ENCODE results near the gene UGT1A3.

Gene UGT1A3

DNA sequence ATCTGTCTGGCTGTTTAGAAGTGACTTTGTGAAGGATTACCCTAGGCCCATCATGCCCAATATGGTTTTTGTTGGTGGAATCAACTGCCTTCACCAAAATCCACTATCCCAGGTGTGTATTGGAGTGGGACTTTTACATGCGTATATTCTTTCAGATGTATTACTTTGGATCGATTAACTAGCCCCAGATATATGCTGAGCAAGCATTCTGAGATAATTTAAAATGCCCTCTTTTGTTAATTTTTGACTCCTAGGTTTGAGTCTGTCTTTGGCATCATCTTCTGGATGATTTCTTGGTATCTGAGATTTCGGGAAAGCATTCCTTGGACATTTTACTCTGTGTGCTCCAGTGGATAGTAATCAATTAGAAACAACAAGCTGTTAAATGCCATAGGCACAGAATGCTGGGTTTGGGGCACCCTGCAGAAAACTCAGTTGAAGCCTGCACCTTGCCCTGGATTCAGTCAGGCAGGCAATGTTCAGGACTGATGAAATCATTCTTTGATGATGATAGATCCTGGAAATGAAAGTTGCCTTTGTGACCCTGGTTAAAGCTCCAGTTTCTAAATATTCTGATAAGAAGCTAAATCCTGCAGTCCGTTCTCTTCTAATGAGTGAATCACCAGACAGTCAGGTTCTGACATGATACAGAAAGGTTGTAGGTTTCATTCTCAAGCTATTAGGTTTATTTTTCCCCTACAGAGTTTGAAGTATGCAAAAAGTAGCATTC is 32.4 kb downstream of the UGT1A3 start:
- DNase-seq: no peak

DNA sequence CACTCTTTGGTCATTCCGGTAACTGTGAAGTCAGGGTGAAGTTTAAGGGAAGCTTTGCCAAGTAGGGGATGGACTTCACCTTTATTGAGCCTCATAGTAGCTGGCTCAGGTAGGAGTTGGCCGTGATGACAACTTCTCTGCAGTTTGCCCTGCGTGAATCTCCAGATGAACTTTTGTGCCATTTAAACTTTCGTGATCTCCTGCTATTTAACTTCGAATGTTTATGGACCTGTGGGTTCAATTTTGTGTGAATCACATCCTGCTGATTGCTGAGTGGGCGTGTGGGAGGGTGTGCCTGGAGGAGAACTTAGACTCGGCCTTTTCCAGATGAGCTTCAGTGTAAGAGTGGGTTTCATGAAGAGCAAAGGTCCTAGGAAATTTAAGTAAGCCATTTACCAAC is 35.4 kb downstream of the UGT1A3 start:
- no peak for DNase-seq

DNA sequence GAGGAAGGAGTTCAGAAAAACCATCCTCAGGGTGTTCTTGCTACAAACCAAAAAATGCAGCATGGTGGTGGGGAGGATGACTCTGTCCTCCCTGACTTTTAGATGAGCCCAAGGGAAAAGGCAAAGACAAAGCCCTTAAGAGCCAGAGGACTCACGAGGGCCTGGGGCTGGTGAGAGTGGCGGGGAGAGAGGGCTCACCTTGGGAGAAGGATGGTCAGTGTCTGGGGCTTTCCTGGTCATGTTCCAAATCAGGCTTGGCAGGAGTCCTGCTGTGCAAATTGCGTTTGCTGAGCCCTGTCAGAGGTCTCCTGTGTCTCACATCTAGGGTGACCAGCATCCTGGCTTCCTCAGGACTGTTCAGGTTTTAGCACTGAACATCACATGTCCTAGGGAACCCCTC is 35.9 kb downstream of the UGT1A3 start:
- DNase-seq: no peak

DNA sequence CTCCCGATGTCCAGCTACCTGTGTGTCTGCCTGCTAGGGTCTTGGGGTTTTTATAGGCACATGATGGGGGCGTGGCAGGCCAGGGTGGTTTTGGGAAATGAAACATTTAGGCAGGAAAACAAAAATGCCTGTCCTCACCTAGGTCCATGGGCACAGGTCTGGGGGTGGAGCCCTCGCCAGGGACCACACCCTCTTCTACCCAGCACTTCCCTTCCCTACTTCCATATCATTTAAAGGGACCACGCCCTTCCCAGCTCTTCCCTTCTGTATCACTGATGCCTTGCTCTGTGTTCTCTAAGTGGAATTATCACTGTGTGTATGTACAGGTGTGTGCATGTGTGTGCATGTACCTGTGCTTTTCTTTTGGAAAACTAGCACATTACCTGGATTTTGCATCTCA is 37.6 kb downstream of the UGT1A3 start:
- no peak for DNase-seq

DNA sequence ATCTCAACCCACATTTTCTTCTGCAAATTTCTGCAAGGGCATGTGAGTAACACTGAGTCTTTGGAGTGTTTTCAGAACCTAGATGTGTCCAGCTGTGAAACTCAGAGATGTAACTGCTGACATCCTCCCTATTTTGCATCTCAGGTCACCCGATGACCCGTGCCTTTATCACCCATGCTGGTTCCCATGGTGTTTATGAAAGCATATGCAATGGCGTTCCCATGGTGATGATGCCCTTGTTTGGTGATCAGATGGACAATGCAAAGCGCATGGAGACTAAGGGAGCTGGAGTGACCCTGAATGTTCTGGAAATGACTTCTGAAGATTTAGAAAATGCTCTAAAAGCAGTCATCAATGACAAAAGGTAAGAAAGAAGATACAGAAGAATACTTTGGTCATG is 39.2 kb downstream of the UGT1A3 start:
- DNase-seq: no peak

DNA sequence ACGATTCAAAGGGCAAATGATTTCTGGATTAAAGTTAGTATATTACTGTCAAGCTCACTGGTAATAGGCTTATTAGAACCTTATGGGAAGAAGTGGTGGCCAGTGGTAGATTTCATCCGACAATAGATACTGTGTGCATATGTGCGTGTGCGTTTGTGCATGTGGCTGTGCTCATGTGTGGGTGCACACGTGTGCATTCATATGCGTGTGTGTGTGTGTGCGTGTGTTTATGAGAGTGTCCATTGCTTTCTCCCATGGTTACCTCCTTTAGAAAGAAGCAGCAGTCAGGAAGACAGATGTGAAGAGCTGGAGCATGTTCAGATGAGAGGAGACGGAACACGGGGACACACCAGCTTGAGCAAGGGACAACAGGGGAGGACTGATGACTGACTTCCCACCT is 40.4 kb downstream of the UGT1A3 start:
- no peak for DNase-seq

DNA sequence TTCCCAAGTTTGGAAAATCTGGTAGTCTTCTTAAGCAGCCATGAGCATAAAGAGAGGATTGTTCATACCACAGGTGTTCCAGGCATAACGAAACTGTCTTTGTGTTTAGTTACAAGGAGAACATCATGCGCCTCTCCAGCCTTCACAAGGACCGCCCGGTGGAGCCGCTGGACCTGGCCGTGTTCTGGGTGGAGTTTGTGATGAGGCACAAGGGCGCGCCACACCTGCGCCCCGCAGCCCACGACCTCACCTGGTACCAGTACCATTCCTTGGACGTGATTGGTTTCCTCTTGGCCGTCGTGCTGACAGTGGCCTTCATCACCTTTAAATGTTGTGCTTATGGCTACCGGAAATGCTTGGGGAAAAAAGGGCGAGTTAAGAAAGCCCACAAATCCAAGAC is 43.3 kb downstream of the UGT1A3 start:
- DNase-seq: no peak

DNA sequence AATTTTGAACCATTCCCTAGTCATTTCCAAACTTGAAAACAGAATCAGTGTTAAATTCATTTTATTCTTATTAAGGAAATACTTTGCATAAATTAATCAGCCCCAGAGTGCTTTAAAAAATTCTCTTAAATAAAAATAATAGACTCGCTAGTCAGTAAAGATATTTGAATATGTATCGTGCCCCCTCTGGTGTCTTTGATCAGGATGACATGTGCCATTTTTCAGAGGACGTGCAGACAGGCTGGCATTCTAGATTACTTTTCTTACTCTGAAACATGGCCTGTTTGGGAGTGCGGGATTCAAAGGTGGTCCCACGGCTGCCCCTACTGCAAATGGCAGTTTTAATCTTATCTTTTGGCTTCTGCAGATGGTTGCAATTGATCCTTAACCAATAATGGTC is 43.7 kb downstream of the UGT1A3 start:
- DNase-seq: no peak

DNA sequence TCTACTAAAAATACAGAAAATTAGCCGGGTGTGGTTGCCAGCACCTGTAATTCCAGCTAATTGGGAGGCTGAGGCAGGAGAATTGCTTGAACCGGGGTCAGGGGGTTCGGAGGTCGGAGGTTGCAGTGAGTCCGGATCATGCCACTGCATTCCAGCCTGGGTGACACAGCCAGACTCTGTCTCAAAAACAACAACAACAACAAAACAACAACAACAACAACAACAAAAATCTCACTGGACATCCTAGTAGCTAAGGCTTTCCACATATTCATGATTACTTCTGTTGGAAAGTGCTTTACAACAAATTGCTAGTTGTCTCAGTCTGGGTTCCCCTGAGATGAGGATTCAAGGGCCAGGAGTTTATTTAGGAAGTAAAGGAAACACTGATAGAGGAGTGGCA is 45.0 kb downstream of the UGT1A3 start:
- no peak for DNase-seq

DNA sequence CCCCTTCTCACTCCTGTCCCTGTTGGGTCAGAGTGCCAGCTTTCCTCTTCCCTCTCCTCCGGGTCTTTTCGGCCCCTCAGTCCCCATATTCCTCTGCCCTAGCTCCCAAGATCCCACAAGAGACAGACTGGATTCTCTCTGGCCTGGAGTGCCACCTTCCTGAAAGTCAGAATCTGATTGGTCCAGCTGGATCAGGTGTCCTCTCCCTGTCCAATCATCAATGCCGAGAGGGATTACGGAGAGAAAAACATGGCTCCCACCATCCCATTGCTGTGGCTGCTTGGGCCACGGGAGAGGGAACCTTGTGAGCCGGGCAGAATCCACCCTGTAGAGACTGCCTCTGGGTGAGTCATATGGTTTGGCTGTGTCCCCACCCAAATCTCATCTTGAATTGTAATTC is 46.6 kb downstream of the UGT1A3 start:
- DNase-seq: no peak

DNA sequence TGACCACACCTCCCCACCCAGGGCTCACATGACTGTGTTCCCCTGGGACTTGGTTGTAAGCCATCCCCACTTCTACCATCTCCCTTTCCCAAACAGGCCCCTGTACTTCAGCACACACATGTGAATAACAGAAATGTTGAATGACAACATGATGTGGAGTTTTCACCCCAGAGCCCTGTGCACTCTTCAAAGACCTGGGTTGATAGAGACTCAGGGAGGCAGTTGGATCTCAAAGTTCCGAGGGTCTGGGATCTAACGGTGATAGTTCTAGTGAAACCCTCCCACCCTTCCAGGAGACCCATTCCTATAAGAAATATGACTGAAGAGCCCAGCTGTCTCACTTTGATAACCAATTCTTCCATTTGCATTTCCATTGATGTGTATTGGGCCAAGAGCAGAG is 49.2 kb downstream of the UGT1A3 start, which contains the start of gene MROH2A:
Gene MROH2A, plus strand, starts transcription at position 301 of the 400 bp plus-strand sequence. CDS start 1,029 bp downstream, outside the sequence.
- DNase-seq: no peak

DNA sequence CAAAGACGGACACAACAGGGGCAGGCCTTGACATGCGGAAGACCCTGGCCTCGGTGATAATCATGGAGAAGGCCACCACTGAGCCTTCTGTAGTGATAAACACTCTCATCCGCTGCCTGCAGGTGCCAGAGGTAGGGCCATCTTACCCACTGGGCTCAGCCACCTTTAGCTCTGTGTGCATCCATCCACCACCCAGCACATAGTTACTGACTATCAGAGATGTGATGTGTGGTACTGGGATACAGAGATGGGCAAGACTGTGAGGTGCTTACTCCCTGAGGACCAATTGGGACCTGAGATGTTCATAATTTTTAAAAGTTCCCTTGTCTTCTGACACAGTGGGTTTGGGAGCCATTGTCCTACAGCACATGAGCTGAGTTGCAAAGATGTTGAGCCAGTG is 50.9 kb downstream of the UGT1A3 start:
- DNase-seq: no peak

DNA sequence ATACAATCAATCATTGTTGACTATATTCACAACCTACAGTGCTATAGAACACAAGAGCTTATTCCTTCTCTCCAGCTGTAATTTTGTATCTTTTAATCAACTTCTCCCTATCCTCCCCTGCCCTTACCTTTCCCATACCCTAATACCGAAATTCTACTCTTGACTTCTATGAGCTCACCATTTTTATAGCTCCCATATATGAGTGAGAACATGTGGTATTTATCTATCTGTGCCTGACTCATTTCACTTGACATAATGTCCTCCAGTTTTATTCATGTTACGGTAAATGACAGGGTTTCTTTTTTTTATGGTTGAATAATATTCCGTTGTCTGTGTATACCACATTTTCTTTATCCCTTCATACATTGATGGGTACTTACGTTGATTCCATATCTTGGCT is 51.9 kb downstream of the UGT1A3 start:
- DNase-seq: no peak

DNA sequence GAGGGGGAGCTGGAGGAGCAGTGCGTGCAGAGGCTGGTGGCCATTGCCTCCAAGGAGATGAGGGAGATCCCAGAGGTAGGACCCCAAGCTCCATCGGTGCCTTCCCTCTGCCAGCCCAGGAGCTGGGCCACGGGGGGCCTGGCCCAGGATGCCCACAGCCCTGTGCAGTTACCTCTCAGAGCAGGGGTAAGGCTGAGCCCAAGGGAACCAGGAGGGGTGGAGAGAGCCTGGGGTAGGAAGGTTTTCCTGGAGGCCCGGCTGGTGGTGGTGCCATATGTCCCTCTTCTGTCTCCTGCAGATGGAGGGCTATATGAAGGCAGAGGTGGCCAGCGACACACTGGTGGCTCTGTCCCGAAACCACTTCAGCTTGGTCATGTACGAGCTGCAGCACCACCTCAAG is 60.7 kb downstream of the UGT1A3 start:
- no peak for DNase-seq

DNA sequence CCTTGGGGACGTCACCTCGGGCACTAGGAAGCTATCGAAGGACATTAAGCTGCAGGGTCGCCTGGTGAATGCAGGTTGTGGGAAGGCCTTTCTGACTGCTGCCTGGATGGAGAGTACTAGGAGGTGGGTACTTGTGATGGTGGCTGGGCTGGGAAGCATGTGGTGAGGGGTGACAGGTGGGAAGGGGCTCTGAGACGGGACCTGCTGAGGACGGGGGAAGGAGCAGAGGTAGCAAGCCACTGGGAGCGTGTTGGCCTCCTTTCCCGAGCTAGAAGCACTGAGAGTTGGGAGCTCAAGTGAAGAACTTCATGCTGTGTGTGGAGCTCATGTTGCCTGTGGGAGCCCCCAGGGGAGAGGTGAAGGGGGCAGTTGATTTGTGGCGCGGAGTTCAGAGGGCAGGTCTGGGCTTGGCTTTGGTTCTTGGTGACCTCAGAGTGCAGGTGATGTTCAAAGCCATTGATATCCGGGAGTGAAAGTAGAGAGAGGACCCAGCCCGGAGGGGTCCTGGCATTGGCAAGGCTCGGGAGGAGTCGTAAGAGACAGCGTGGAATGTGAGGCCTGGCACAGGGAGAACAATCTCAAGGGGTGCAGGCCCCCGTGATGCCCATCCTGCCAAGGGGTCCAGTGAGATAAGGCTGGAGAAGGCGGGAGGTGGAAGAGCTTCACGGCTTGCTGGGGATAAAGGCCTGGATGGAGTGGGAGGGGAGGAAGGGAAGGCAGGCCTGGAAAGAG is 62.5 kb downstream of the UGT1A3 start:
- DNase-seq: no peak

DNA sequence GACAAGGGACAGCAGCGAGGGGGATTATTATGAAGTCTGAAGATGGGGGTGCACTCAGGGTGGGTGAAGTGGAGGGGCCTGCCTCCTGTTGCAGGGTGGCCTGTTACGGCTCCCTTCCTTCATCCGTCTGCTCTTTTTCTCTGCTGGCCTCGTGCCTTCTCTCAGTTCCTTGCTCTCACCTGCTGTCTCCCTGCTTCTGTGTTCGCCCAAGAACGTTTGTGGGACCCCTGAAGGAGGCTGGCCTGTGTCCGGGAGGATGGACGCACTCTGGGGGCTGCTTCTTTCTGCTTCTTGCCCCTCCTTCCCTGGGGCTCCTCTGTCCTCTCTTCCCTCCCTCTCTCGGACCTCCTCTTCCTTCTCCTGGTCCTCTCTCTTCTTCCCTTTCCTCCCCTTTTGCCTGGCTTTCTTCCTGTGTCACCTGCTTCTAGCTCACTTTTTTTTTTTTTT is 63.1 kb downstream of the UGT1A3 start:
- DNase-seq: no peak

DNA sequence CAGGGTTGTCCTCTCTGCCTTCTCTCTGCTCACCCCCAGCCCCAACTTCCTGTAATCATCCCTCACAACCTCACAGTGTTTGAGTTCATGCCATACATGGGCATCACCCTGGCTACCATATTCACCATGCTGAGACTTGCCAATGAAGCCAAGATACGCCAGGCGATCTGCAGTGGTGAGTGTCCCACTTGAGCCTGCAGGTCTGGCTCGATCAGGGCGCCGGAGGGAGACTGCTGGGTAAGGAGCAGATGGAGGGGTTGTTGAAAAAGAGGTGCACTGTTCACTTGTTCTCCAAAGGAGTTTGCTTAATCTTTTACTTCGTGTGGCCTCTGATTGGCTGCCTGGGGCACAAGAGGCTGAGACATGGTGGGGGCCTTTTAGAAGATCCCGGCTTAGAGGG is 63.9 kb downstream of the UGT1A3 start:
- no peak for DNase-seq

DNA sequence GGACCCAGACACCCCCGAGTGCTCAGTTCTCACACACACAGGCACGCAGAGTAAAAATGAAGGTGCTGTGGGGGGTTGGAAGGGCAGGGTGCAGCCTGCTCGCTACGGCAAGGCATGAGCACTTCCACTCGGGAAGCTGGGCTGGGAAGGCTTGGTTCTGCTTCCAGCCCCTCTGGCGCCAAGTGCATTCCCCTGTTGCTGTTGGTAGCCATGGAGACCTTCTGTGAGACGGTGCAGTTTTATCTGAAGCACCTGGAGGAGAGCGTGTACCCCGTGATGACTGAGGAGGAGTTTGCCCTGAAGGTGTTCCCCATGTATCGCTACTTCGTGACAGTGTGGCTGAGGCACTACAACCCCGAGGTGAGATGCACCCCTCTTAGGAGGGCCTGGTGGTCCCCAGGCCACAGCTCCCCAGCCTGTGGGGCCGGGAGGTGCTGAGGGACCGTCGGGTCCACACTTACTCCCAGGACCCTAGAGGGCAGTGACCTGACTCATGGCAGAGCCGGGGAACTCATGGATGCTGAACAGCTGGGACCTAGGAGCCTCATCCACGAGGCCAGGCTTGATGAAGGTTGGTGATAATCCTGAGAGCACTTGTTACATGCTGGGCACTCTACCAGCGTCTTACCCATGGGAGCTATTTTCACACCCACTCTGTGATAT is 64.8 kb downstream of the UGT1A3 start:
- DNase-seq: no peak

DNA sequence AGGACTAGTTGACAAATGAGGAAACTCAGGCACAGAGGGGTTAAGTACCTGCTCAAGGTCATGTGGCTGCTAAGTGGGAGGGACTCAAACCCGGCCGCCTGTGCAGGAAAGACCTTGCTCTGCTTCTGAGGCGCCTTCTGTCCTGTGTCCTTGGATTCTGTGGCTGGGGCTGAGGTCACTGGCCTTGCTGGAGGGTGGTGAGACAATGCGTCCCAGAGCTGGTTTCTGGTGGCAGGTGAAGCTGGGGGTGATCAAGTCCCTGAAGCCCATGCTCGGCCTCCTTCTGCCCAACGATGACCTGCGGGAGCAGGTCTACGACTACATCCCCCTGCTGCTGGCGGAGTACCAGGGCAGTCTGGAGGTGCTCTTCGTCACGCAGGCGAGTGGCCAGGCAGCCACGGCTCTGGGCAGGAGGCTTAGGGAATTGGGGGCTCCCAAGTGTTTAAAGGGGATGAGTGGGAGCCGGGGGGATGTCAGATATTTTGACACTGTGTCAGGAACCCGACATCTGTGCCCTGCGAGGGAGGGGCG is 65.4 kb downstream of the UGT1A3 start:
- no peak for DNase-seq

DNA sequence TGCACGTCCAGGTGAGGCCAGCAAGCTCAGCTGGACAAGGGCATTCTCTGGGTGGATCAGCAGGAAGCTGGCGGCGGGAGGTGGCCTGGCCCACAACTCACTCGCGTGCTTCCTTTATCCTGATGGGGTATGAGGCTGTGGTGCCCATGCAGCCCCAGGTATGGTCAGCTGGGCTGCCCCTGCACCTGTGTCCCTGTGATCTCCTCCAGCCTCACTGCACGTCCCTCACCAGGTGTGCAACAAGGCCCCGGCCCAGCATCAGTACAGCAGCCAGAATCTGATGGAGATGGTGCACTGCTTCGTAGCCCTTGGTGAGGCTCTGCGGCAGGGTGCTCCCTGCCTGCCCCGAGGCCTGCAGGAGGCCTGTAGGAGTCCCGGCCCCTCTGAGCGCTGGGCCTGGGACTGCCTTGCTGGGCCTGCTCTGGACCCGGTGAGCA is 66.9 kb downstream of the UGT1A3 start:
- DNase-seq: no peak

DNA sequence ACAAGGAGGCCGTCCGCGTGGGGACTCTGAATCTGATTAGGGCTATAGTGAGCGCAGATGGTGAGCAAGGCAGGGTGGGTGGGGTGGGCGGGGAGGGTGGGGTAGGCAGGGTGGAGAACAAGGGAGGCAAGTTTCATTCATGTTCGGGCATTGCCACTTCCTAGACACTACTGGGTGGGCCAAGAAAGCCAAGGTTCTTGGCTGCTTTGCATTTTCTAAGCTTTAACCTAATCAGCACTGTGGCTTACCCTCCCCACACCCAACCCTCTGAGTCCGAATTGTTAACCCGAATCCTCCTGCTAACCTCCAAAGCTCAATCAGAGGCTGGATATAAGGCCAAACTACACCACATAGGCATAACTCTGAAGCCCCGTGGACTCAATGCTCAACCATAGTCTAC is 67.4 kb downstream of the UGT1A3 start:
- DNase-seq: no peak

DNA sequence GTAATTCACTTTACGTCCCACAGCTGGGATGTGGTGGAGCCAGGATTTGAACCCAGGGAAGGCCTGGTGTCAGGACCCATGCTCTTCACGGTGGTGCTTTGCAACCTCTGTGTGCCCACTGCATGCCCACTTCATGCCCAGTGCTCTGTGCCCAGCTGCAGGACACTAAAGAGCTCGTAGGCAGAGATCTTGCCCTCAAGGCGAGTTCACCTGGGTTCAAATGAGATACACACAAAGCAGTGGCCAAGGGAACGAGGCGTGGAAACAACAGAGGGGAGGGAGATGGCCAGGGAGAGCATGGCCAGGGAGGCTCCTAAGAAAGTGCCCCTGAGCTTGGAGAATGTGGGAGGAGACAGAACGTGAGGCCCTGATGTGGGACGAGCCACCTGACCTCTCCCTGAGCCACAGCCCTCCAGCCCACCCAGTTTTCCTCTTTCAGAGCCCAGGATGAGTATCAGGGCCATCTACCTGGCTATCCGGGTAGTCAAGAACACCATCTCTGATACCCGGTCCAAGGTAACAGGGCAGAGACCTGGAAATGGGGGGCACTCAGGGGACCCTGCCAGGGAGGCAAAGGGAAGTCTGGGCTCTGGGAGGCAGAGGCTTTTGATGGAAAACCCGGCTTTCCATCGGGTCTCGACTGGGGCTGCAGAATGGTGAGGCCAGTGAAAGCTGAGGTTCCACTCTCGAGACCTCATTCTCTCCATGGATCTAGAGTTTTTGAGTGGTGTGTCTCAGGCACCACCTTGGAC is 69.7 kb downstream of the UGT1A3 start:
- DNase-seq: no peak

DNA sequence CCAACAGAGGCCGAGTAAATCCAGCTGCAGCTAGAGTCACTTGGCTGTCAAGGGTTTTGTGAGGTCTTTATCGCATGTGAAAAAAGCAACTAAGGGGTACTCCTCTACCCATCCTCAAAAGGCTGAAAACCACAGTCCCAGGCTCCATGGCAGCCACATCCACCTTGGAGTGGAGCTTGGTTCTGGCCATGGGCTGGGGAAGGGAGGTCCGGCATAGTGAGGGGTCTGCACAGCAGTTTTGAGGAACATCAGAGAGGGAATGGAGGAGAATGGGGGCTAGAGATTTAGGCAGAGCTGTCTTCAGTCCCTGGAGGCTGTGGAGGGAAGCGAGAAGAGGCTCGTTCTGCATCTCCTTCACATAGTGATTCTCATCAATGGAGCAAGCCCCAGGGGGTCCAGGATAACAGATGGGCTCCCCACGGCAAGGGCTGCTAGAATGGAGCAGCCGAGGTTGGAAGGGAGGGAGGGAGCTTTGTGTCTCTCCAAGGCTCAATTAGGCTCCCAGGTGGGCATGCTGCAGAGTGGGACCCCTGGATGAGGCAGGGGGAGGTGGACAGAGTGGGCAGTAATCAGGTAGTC is 70.3 kb downstream of the UGT1A3 start:
- no peak for DNase-seq
